Mesenchymal stem cell (in vitro differentiated cells and primary cell): ENCODE measurements around the gene SPRED1.

Experiments
- DNase-seq: peaks from one replicate; pipeline ENCODE4 v3.0.0-alpha.2; 2013
- H2AFZ ChIP-seq: one replicate; pipeline ENCODE4 v1.6.1; 2013; ENCODE audit warnings: low read depth, mild to moderate bottlenecking, control low read depth, inconsistent platforms, low read length, moderate library complexity
- H2AK5ac ChIP-seq: 2 replicates; pipeline ENCODE4 v1.6.1; 2013; ENCODE audit warnings: low read length, moderate library complexity, mild to moderate bottlenecking, inconsistent platforms; ENCODE audit not compliant: severe bottlenecking
- H2BK120ac ChIP-seq: one replicate; pipeline ENCODE4 v1.6.1; 2013; ENCODE audit warnings: low read depth, mild to moderate bottlenecking, inconsistent platforms, low read length, moderate library complexity
- H2BK12ac ChIP-seq, 2 experiments: one replicate each; pipeline ENCODE4 v1.6.1; 2013; ENCODE audit warnings: inconsistent platforms in 2 of 2, low read length in 2 of 2, mild to moderate bottlenecking in 2 of 2, moderate library complexity in 2 of 2, control low read depth in 1 of 2
- H2BK15ac ChIP-seq: one replicate; pipeline ENCODE4 v1.6.1; 2013; ENCODE audit warnings: mild to moderate bottlenecking, low read depth, inconsistent platforms; ENCODE audit not compliant: poor library complexity, severe bottlenecking
- H2BK5ac ChIP-seq: 2 replicates; pipeline ENCODE4 v1.6.1; 2013; ENCODE audit warnings: low read depth, mild to moderate bottlenecking, low read length, control low read depth, inconsistent platforms; ENCODE audit not compliant: poor library complexity, severe bottlenecking
- H3K14ac ChIP-seq, 2 experiments: one replicate each; pipeline ENCODE4 v1.6.1; 2013; ENCODE audit warnings: inconsistent platforms in 2 of 2, low read length in 2 of 2, control low read depth in 1 of 2, mild to moderate bottlenecking in 1 of 2, moderate library complexity in 1 of 2
- H3K18ac ChIP-seq, 2 experiments: one replicate each; pipeline ENCODE4 v1.6.1; 2013; ENCODE audit warnings: inconsistent platforms in 2 of 2, low read length in 2 of 2, control low read depth in 1 of 2, low read depth in 1 of 2, mild to moderate bottlenecking in 1 of 2
- H3K23ac ChIP-seq, 2 experiments: one replicate each; pipeline ENCODE4 v1.6.1; 2013; ENCODE audit warnings: inconsistent platforms in 2 of 2, low read length in 2 of 2, mild to moderate bottlenecking in 2 of 2, moderate library complexity in 2 of 2, control low read depth in 1 of 2
- H3K27ac ChIP-seq: 2 replicates; pipeline ENCODE4 v1.5.1; 2013; ENCODE audit warnings: mild to moderate bottlenecking, moderate library complexity, low read length, control low read depth, inconsistent platforms; ENCODE audit not compliant: poor library complexity, severe bottlenecking
- H3K27me3 ChIP-seq, 2 experiments: 2 replicates each; pipeline versions ENCODE4 v1.6.1 to v1.7.0; 2013; ENCODE audit warnings: low read length in 2 of 2, mild to moderate bottlenecking in 2 of 2, moderate library complexity in 2 of 2, control low read depth in 1 of 2, inconsistent platforms in 1 of 2; ENCODE audit not compliant: control insufficient read depth in 1 of 2, insufficient read depth in 1 of 2
- H3K36me3 ChIP-seq, 2 experiments: 2 replicates each; pipeline versions ENCODE4 v1.6.1 to v1.7.0; 2013; ENCODE audit warnings: low read length in 2 of 2, control low read depth in 1 of 2, inconsistent platforms in 1 of 2, low read depth in 1 of 2, mild to moderate bottlenecking in 1 of 2; ENCODE audit not compliant: insufficient read depth in 2 of 2, control insufficient read depth in 1 of 2
- H3K4ac ChIP-seq, 2 experiments: one replicate each; pipeline ENCODE4 v1.6.1; 2013; ENCODE audit warnings: inconsistent platforms in 2 of 2, low read length in 2 of 2, mild to moderate bottlenecking in 2 of 2, moderate library complexity in 2 of 2, control low read depth in 1 of 2, low read depth in 1 of 2
- H3K4me1 ChIP-seq: 2 replicates; pipeline ENCODE4 v1.6.1; 2013; ENCODE audit warnings: low read depth, low read length, control low read depth; ENCODE audit not compliant: control insufficient read depth, insufficient read depth
- H3K4me2 ChIP-seq: 2 replicates; pipeline ENCODE4 v1.6.1; 2013; ENCODE audit warnings: low read length, mild to moderate bottlenecking, inconsistent platforms; ENCODE audit not compliant: poor library complexity, severe bottlenecking
- H3K4me3 ChIP-seq, 2 experiments: 2 replicates each; pipeline versions ENCODE4 v1.5.1 to v1.7.0; 2013; ENCODE audit warnings: low read length in 2 of 2, mild to moderate bottlenecking in 2 of 2, control low read depth in 1 of 2, low read depth in 1 of 2; ENCODE audit not compliant: insufficient read depth in 1 of 2
- H3K79me1 ChIP-seq: replicated peaks from 2 replicates; pipeline ENCODE4 v1.6.1; 2013; ENCODE audit warnings: mild to moderate bottlenecking, control low read depth, low read length, inconsistent platforms; ENCODE audit not compliant: poor library complexity, severe bottlenecking
- H3K9ac ChIP-seq: 2 replicates; pipeline ENCODE4 v1.7.0; 2013; ENCODE audit warnings: mild to moderate bottlenecking, low read length, moderate library complexity
- H3K9me3 ChIP-seq: 2 replicates; pipeline ENCODE4 v1.7.0; 2013; ENCODE audit warnings: mild to moderate bottlenecking, low read length; ENCODE audit not compliant: control insufficient read depth
- H4K8ac ChIP-seq: one replicate; pipeline ENCODE4 v1.6.1; 2013; ENCODE audit warnings: inconsistent platforms, mild to moderate bottlenecking, low read length, moderate library complexity
- H4K91ac ChIP-seq: one replicate; pipeline ENCODE4 v1.6.1; 2013; ENCODE audit warnings: mild to moderate bottlenecking, low read length, inconsistent platforms
- WGBS: methylation state at CpG from one replicate; pipeline ENCODE4 v1.1.7; 2013; ENCODE audit warnings: mixed read lengths; 5-methylcytosine and 5-hydroxymethylcytosine counted together

The SPRED1 gene

DNA sequence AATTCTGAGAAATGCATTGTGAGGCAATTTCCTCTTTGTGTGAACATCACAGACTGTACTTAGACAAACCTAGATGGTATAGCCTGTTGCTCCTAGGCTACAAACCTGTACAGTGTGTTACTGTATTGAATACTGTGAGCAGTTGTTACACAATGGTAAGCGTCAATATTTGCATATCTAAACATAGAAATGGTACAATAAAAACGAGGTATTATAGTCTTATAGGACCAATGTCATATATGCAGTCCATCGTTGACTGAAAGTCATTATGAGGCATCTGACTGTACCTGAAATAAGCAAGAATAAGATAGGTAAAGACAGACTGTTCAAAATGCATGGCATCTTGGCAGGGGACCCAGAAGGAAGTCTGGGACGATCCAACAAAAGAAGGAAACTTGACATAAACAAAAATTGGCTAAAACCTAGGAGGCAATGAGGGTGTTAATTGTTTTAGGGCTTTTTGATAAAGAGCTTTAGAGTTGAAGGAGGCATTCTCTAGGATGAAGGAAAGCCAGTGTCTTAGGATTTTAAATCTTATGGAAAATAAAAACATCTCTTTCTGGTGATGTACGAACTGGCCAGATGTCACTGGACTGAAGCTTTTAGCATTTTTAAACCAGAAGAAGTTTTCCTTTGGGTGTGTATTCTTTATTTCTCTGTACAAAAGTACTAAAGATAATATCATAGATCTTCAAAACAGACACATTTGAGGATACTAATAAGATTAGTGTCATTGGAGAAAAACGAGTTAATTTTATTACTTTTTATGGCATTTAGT, 9.2 kb upstream of the SPRED1 start:
- no peaks in the 10 kb centered on the region for H3K27me3 ChIP-seq
- H2AK5ac ChIP-seq: no peak overlapping the region
- H2BK5ac ChIP-seq: no peak overlapping the region
- H3K4me3 ChIP-seq: no peak overlapping the region
- no peak overlapping the region for H3K4me2 ChIP-seq
- H2BK12ac ChIP-seq: no peak overlapping the region
- H3K23ac ChIP-seq: no peak overlapping the region
- no peak overlapping the region for H4K91ac ChIP-seq
- H3K27ac ChIP-seq: no peak overlapping the region
- H3K4me1 ChIP-seq: no peaks in the 10 kb centered on the region
- no peak overlapping the region for H4K8ac ChIP-seq
- H3K79me1 ChIP-seq: no peaks in the 10 kb centered on the region
- no peak overlapping the region for H3K9ac ChIP-seq
- H3K18ac ChIP-seq: no peak overlapping the region
- no peak overlapping the region for H3K4ac ChIP-seq
- H2AFZ ChIP-seq: no peak overlapping the region
- WGBS: 75% methylated on average over 3 of the region's 6 CpGs
- no peaks in the 10 kb centered on the region for H3K9me3 ChIP-seq
- H2BK120ac ChIP-seq: no peak overlapping the region
- H3K36me3 ChIP-seq: no peaks in the 10 kb centered on the region
- H3K14ac ChIP-seq: no peak overlapping the region
- DNase-seq: no peak
- no peak overlapping the region for H2BK15ac ChIP-seq

DNA sequence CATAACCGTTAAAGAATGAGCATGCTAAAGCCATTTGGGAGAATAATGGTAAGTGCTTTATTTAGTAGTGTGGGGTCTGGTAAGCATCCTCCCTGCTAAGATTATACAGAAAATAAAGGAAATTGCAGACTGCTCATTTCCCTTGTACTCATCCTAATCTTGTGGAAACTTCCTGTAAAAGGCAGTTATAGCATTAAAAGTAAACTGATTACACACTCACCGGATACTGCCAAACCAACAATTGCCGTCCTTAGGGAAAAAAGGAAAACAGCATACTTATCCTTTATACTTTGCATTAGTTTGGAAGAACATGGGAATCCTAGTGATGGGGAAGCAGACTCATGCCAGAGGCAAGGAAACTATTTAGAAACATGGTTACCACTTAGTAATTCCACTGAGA, 5.3 kb upstream of the SPRED1 start:
- Histone ChIP-seq H3K4me3 (no peak overlapping the region), H3K9ac (no peak overlapping the region), H3K18ac (no peak overlapping the region), H2AK5ac (no peak overlapping the region), H3K27me3 (no peaks in the 10 kb centered on the region), H3K79me1 (no peaks in the 10 kb centered on the region), H2AFZ (no peak overlapping the region), H3K23ac (no peak overlapping the region), H2BK120ac (no peak overlapping the region), H4K91ac (no peak overlapping the region), H3K4me2 (no peak overlapping the region), H3K14ac (no peak overlapping the region), H2BK15ac (no peak overlapping the region), H4K8ac (no peak overlapping the region), H3K4me1 (no peaks in the 10 kb centered on the region), H2BK12ac (no peak overlapping the region), H3K27ac (no peak overlapping the region), H3K9me3 (no peaks in the 10 kb centered on the region), H3K36me3 (no peaks in the 10 kb centered on the region), H2BK5ac (no peak overlapping the region), H3K4ac (no peak overlapping the region)
- WGBS: 22% methylated on average over 1 of the region's 3 CpGs
- DNase-seq: peak; percentile 33

GRCh38 chr15:38253351-38253781, 730 bp downstream of the SPRED1 start:
- no peak overlapping the region for H2AK5ac ChIP-seq
- H3K9ac ChIP-seq: peak overlapping the region; percentile 95
- H3K27ac ChIP-seq: peak overlapping the region; percentile 61
- no peaks in the 10 kb centered on the region for H3K27me3 ChIP-seq
- H2AFZ ChIP-seq: no peak overlapping the region
- no peaks in the 10 kb centered on the region for H3K36me3 ChIP-seq
- peak; percentile 58 for DNase-seq
- H3K9me3 ChIP-seq: no peaks in the 10 kb centered on the region
- peak overlapping the region in 1 of 2 experiments; percentile 18 for H2BK12ac ChIP-seq
- H3K4ac ChIP-seq: peak overlapping the region; percentile 1 to 6
- no peak overlapping the region for H2BK120ac ChIP-seq
- H4K91ac ChIP-seq: no peak overlapping the region
- no peak overlapping the region for H4K8ac ChIP-seq
- H3K23ac ChIP-seq: no peak overlapping the region
- H3K4me1 ChIP-seq: no peaks in the 10 kb centered on the region
- peak overlapping the region; percentile 49 for H2BK5ac ChIP-seq
- peak overlapping the region; percentile 82 to 96 for H3K4me3 ChIP-seq
- peak overlapping the region in 1 of 2 experiments; percentile 96 for H3K14ac ChIP-seq
- WGBS: 0% methylated on average over 2 of the region's 4 CpGs
- H3K4me2 ChIP-seq: peak overlapping the region; percentile 56
- H3K18ac ChIP-seq: peak overlapping the region; percentile 96 to 100
- no peak overlapping the region for H2BK15ac ChIP-seq
- H3K79me1 ChIP-seq: no peaks in the 10 kb centered on the region

- H2AFZ ChIP-seq: no peak overlapping the region
- H2BK12ac ChIP-seq: no peak overlapping the region
- H3K14ac ChIP-seq: no peak overlapping the region
- no peaks in the 10 kb centered on the region for H3K79me1 ChIP-seq
- no peaks in the 10 kb centered on the region for H3K4me1 ChIP-seq
- no peak overlapping the region for H2AK5ac ChIP-seq
- no peaks in the 10 kb centered on the region for H3K36me3 ChIP-seq
- H3K18ac ChIP-seq: peak overlapping the region in 1 of 2 experiments; percentile 46
- no peaks in the 10 kb centered on the region for H3K27me3 ChIP-seq
- H3K4me3 ChIP-seq: peak overlapping the region; percentile 31 to 96
- no peak overlapping the region for H2BK5ac ChIP-seq
- WGBS: 0% methylated on average over 4 of the region's 15 CpGs
- H3K27ac ChIP-seq: peak overlapping the region; percentile 56
- H4K8ac ChIP-seq: no peak overlapping the region
- H3K9ac ChIP-seq: peak overlapping the region; percentile 95
- no peak overlapping the region for H2BK120ac ChIP-seq
- H3K9me3 ChIP-seq: no peaks in the 10 kb centered on the region
- no peak overlapping the region for H3K4ac ChIP-seq
- H3K23ac ChIP-seq: no peak overlapping the region
- no peak overlapping the region for H4K91ac ChIP-seq
- peak; percentile 74 for DNase-seq
- peak overlapping the region; percentile 33 for H3K4me2 ChIP-seq
- no peak overlapping the region for H2BK15ac ChIP-seq
Observed at GRCh38 chr15:38254051-38254883, 1.6 kb downstream of the SPRED1 start.
